Effector memory CD4-positive, alpha-beta T cell (primary cell): ENCODE data around the gene AIP.
A peak's percentile ranks its signal among the peaks of the same experiment; 100 is the strongest.
"Not testable (repeated sequence)": the region's sequence is repeated elsewhere in the genome, so short reads cannot be mapped to it uniquely, and the experiment has no call there.

Experiments
- DNase-seq, 3 donors: peaks; one replicate each; pipeline ENCODE4 v3.0.0-alpha.2; 2020
- H3K27ac ChIP-seq: 2 replicates; pipeline ENCODE4 v1.7.0; 2013; ENCODE audit warnings: mild to moderate bottlenecking, low read length, moderate library complexity; ENCODE audit not compliant: insufficient read depth, poor library complexity, severe bottlenecking
- H3K27me3 ChIP-seq: replicated peaks from 2 replicates; pipeline ENCODE4 v1.7.0; 2013; ENCODE audit warnings: mild to moderate bottlenecking, low read length; ENCODE audit not compliant: insufficient read depth, control insufficient read depth, poor library complexity, severe bottlenecking
- H3K36me3 ChIP-seq: 2 replicates; pipeline ENCODE4 v1.7.0; 2013; ENCODE audit warnings: mild to moderate bottlenecking, low read length, moderate library complexity; ENCODE audit not compliant: control insufficient read depth, insufficient read depth
- H3K4me1 ChIP-seq: 2 replicates; pipeline ENCODE4 v1.7.0; 2013; ENCODE audit warnings: low read length, mild to moderate bottlenecking; ENCODE audit not compliant: control insufficient read depth, insufficient read depth, poor library complexity, severe bottlenecking
- H3K4me3 ChIP-seq: 2 replicates; pipeline ENCODE4 v1.7.0; 2013; ENCODE audit warnings: low read length, low read depth, mild to moderate bottlenecking; ENCODE audit not compliant: insufficient read depth, poor library complexity, severe bottlenecking
- H3K9me3 ChIP-seq: 2 replicates; pipeline ENCODE4 v1.7.0; 2013; ENCODE audit warnings: mild to moderate bottlenecking, low read length, moderate library complexity; ENCODE audit not compliant: control insufficient read depth

Gene AIP

DNA sequence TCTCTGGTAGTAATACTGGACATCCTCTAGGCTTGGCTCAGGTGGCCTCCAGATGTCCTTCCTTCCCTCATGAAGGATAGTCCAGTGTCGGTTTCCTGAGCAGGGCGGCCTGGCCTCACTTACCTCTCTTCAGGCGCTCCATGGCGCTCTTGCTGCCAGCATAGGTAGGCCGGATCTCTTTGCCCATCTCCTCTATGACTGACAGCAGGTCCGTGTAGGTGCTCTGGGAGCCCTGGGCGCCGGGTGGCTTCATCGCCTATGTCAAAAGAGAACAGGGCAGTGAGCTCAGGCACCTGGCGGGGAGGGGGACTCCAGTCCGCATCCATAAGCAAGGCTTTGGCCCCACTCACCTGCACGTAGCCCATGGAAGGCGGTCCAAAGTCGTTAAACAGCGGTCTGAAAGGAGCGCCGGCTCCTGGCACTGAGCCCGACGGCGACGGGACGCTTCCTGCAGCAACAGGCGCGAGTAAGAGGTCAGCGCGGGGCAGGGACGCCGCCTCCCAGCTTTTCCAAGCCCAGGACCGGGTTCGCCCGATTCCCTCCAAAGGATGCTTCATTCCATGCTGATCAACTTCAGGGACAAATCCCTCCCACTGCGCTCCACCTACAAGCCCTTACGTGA, 24.5 kb downstream of the AIP start:
- Histone ChIP-seq H3K4me3 (peak overlapping the region; percentile 95), H3K27me3 (no peaks in the 10 kb centered on the region), H3K36me3 (peaks cover 9% of the 10 kb centered on the region), H3K4me1 (peaks cover 41% of the 10 kb centered on the region), H3K9me3 (no peaks in the 10 kb centered on the region), H3K27ac (peak overlapping the region; percentile 98)
- DNase-seq: no peak

DNA sequence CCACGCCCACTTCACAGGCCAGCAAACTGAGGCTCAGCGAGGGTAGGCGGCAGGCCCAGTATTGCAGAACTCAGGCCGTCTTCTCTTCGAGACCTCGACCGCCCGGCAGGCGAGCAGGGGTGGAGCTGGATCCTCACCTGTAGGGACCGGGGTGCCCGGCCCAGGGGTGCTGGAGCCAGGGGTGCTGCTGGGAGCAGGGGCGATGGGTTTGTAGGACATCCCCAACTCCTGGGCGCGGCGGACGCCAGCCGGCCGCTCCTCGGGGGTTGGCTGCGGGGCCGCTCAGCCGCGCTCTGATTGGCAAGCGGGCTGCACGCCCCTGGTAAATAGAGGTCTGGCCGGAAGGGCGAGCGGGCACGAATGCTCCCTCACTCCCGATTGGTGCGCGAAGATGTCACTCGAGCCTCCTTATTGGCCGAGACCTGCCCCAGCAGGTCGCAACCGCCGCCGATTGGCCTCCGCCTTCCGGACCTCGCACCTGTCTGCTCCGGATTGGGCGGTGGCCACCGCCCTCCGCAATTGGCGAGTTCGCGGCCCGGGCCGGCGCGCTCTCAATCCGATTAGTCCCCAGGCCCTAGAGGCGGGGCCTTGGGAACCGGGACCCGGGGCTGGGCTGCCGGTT, 25.1 kb downstream of the AIP start, which contains the start of gene CDK2AP2:
CDK2AP2 (minus strand) TSS at position 299 of the 622 bp plus-strand sequence; CDS start at position 219, 80 bp downstream.
- Histone ChIP-seq H3K4me3 (peak within 1 kb of the TSS; percentile 95), H3K36me3 (peaks cover 5% of the 10 kb centered on the region), H3K4me1 (peaks cover 41% of the 10 kb centered on the region), H3K27ac (peak within 1 kb of the TSS; percentile 98), H3K27me3 (no peaks in the 10 kb centered on the region), H3K9me3 (no peaks in the 10 kb centered on the region)
- DNase-seq: peak; percentile 95 to 97 (median 96)

GRCh38 chr11:67508486-67509121, 25.8 kb downstream of the AIP start:
- peak; percentile 95 to 99 (median 98) for DNase-seq

DNA sequence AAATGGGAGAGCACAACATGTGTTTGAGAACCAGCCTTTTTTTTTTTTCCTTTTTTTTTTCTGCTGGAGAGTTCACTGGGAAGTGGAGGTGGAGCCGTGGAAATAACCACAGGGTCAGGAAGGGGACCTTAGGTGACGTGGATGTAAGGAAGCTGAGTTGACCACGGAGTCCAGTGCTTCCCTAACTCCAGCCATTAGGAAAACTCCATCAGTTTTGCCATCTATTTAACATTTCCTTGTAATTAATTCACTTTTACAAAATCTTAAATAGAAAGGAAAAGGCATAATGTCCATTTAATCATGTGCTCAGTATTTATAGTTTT, 27.2 kb downstream of the AIP start:
- no peak for DNase-seq
- Histone ChIP-seq H3K27ac (no peak overlapping the region), H3K4me3 (no peak overlapping the region), H3K27me3 (no peaks in the 10 kb centered on the region), H3K4me1 (peaks cover 30% of the 10 kb centered on the region), H3K36me3 (peaks cover 5% of the 10 kb centered on the region), H3K9me3 (no peaks in the 10 kb centered on the region)

More at GRCh38 chr11:67508486-67509121, 25.8 kb downstream of the AIP start:
- Histone ChIP-seq H3K4me3 (peak overlapping the region; percentile 95), H3K27ac (peak overlapping the region; percentile 98), H3K9me3 (no peaks in the 10 kb centered on the region), H3K4me1 (peaks cover 35% of the 10 kb centered on the region), H3K27me3 (no peaks in the 10 kb centered on the region), H3K36me3 (peaks cover 5% of the 10 kb centered on the region)

DNA sequence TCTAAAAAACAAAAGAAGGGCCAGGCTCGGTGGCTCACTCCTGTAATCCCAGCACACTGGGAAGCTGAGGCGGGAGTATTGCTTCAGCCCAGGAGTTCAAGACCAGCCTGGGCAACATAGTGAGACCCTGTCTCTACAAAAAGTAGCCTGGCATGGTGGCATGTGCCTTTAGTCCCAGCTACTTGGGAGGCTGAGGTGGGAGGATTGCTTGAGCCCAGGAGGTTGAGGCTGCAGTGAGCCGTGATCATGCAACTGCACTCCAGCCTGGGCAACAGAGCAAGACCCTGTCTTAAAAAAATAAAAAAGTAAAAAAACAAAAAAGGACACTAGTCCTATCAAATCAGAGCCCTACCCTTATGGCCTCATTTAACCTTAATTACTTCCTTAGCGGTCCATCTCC, 28.7 kb downstream of the AIP start:
- H3K4me3 ChIP-seq, DNase-seq: not testable (repeated sequence)

GRCh38 chr11:67514116-67514515, 31.3 kb downstream of the AIP start:
- Histone ChIP-seq H3K9me3 (no peaks in the 10 kb centered on the region), H3K4me3 (no peak overlapping the region), H3K27me3 (no peaks in the 10 kb centered on the region), H3K4me1 (peaks cover under 1% of the 10 kb centered on the region), H3K27ac (no peak overlapping the region), H3K36me3 (no peaks in the 10 kb centered on the region)
- no peak for DNase-seq

More for the DNA sequence above, 28.7 kb downstream of the AIP start:
- H3K27ac ChIP-seq, H3K9me3 ChIP-seq, H3K27me3 ChIP-seq, H3K36me3 ChIP-seq: not testable (repeated sequence)
- peaks cover 19% of the 10 kb centered on the region for H3K4me1 ChIP-seq

DNA sequence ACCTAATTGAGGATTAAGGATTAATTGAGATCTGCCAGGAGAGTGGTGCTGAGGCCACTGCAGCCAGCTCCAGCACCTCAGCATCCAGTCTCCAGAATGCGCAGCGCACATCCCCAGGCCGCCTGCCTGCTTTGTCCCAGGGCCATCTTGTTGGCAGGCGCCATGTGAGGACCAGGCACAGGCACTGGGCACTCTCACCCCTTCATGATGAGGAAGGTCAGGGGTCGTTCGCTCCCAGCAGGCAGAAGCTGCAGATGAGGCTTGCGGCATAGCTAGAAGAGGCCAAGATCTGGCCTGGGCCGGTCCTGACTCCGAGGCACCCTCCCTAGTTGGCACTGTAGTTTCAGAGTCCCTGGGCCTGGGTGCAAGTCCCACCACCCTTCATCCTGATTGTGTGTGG, 34.0 kb downstream of the AIP start:
- Histone ChIP-seq H3K36me3 (no peaks in the 10 kb centered on the region), H3K4me3 (no peak overlapping the region), H3K4me1 (no peaks in the 10 kb centered on the region), H3K9me3 (no peaks in the 10 kb centered on the region), H3K27ac (no peak overlapping the region), H3K27me3 (no peaks in the 10 kb centered on the region)
- no peak for DNase-seq

DNA sequence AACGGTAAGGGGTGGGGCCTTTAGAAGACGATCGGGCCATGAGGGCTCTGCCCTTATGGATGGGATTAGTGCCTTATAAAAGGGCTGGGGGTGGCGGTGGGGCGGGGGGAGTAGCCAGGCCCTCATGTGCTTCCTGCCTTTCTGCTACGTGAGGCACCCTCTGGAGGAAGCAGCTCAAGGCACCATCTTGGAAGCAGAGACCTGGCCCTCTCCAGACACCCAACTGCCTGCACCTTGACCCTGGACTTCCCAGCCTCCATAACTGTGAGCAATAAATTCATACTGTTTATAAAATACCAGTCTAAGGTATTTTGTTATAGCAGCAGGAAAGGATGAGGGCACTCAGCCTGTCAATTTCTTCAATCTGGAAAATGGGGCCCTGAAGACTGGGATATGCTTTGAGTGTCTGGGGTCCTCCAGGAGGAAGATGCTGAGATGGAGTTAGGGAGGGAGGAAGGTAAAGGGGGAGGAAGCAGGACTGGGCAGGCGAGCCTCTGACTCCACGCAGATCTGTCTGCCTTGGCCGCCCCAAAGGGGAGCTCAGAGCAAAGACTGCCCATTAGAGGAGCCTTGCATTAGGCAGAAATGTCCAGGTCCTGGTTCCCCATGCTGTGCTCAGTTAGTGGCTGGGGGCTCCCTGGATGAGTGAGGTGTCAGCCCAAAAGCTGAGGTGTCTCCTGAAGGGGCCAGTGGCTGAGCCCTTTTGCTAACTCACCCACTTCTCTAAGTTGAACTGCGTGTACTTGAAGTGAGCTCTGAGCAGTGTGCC, 35.1 kb downstream of the AIP start:
- Histone ChIP-seq H3K36me3 (no peaks in the 10 kb centered on the region), H3K27me3 (no peaks in the 10 kb centered on the region), H3K4me3 (no peak overlapping the region), H3K4me1 (no peaks in the 10 kb centered on the region), H3K9me3 (no peaks in the 10 kb centered on the region), H3K27ac (no peak overlapping the region)
- no peak for DNase-seq

GRCh38 chr11:67519726-67520125, 36.9 kb downstream of the AIP start:
- H3K36me3 ChIP-seq: no peaks in the 10 kb centered on the region
- H3K4me3 ChIP-seq: no peak overlapping the region
- DNase-seq: no peak
- no peaks in the 10 kb centered on the region for H3K4me1 ChIP-seq
- no peaks in the 10 kb centered on the region for H3K9me3 ChIP-seq
- H3K27me3 ChIP-seq: no peaks in the 10 kb centered on the region
- H3K27ac ChIP-seq: no peak overlapping the region
